GM19324 (cell line): ENCODE measurements around the gene MCTP1.

ENCODE experiments used
- ATAC-seq: cut with Tn5 transposase; IDR thresholded peaks from one replicate; pipeline ENCODE4 v1.9.1; 2021; ENCODE audit warnings: mild to moderate bottlenecking, moderate library complexity; ENCODE audit not compliant: unreplicated experiment, low FRiP score

MCTP1 gene

GRCh38 chr5:94901191-94901979 lies 383.5 kb downstream of the MCTP1 start:
- ATAC-seq, result no peak

GRCh38 chr5:94900006-94900505 lies 384.8 kb downstream of the MCTP1 start:
- no peak for ATAC-seq

DNA sequence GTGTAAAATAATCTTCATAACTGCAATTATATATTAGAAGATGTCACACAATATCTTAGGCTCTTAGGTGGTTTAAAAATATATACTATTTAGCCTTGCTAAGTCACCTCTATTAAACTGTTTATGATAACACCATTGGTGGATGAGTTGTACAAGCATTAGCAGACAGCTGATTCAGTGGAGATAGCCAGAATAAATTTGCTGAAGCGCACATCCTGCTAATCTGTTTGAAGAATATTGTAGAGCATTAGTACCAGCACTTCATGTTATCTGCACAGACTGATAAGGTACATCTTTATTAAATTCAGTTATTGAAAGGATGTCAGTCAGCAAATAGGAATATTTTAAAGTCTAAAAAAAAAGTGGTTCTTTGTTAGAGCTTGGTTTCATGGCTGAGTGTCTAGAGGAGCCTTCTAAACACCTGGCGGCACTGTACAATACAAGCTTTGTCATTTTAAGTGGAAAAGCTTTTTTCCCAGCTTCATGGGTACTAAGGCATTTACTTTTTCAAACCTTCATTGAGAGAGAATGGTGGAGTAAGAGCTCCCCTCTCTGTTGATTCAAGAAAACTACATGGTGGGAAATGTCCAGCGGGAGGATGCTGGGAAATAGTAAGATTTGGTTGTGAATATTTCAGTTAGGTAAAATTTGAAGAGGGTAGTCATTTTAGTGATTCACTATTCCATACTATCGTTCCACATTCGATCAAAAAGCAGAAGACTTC lies 391.3 kb downstream of the MCTP1 start:
- ATAC-seq, result no peak

DNA sequence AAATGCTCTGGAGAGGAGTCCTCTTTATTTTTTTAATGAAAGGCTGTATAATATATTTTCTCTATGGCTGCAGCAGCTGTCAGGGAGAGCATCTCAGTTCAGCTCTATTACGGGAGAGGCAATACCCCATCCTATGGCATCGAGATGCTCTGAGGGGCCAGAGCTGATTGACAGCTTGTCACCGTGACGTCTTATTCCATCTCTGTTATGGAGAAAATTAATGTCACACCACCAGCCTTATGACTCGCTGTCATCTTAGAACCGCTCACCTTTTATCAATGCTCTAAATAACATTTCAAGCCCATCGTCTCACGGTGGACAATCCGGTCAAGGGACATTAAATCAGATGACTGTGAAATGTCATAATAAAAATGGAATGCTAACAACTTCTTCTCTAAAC lies 392.9 kb downstream of the MCTP1 start:
- ATAC-seq, result no peak

DNA sequence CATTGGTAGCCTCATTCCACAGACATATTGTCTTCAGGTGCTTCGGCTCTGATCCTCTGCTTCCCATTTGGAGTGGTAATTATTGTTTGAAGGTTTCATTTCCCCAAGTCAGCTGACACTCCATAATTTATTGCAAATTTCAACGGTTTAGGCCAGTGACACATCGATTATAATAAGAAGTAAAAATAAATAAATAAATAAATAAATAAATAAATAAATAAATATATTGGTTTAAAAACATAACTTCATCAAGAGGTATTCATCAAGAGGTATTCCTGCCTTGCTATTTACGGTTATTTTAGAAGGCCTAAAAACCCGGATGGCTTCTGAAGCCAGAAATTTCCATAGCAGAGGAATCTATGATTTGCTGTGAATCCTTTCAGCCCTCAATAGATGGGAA lies 393.3 kb downstream of the MCTP1 start:
- no peak for ATAC-seq

GRCh38 chr5:94890907-94891306 lies 394.0 kb downstream of the MCTP1 start:
- no peak for ATAC-seq

GRCh38 chr5:94888674-94889073 lies 396.2 kb downstream of the MCTP1 start:
- ATAC-seq, result no peak

DNA sequence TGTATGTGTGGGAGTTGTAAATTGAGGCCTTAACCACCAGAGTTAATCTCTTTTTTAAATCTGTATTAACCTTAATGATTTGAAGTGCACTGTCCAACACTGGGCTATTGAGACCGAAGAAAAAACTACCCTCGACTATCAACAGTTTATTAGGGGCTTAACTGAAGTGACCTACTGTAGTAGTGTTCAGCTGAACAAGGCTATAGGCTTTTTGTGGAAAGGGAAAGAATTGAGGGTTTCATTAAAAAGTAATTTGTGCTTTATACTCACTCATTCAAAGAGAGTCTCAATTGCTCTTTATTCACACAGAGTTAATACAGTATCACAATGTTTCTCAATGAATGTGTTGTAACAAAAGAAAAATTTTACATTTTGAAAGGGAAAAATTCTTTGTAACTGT lies 399.0 kb downstream of the MCTP1 start:
- ATAC-seq, result no peak

DNA sequence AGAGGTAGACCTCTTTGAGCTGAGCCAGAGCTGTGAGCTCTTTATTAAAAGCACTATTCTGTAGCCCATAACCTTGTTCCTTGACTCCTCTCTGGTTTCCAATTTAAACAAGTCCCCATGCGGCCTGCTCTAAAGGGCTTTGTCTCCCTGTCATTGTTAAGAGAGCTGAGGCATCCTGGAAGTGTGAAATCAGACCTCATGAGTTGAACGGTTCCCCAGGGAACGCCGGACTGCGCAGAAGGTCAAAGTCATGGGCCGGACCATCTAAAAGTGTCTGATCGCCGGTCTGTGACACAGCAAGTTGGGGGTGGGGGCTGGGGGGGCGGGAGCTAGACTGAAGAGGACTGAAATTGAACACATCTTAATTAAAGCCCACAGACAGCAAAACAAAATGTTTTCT lies 400.6 kb downstream of the MCTP1 start:
- no peak for ATAC-seq

GRCh38 chr5:94872526-94872925 lies 412.4 kb downstream of the MCTP1 start:
- ATAC-seq, result no peak

- no peak for ATAC-seq
Measured at GRCh38 chr5:94870511-94871183, 414.2 kb downstream of the MCTP1 start.

DNA sequence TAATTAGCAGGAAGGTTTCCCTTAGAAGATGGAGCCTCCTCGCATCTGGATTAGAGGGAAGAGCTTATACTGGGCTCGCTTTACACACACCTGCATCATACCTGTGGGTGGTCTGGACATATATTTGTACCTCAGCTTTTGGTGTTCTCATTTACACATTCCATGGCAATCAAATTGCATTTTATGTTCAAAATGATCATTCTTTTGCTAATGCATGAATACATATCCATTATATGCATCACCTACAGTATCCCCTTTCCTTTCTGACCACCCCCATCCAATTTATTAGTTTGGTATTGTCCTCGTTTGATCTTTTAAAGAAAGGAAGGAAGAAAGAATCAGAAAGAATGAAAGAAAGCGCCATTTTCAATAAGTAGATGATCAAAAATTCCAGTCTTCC lies 415.0 kb downstream of the MCTP1 start:
- ATAC-seq, result no peak

DNA sequence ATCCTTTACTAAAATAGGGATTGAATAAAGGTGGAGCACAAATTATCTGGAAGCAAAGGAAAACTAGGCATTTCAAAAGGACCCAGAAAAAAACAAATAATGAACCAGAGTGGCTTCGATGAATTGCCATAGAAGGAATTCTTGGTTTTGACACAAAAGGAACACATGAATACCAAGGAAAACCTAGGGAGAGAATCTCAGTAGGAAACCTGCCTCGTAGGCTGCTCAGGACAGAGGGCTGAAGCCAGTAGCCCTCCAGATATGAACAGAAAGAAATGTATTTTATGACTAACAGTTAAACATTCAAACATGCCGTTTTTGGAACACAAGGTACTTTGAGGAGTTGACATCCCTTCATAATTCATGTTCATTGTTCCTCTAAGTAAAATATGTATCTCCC lies 420.9 kb downstream of the MCTP1 start:
- no peak for ATAC-seq

DNA sequence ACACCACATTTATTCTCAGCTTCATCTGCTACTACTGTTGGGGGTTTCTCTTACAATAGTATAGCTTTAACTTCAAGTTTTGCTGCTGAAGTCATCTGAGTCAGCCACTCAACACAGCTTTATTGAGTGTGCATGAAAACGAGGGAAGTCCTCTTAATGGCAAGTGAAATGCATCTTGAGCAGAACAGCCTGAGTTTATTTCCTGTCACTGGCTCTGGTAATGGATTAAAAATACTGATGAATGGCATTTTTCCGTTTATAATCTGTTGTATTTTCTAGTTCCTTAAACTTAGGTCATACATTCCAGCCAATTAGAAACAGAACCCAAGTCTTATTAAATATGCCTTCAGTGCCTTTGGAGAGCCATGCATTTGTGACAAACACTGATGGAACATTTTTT lies 427.8 kb downstream of the MCTP1 start:
- no peak for ATAC-seq

- ATAC-seq, result no peak
Measured at GRCh38 chr5:94856257-94856800, 428.6 kb downstream of the MCTP1 start.

DNA sequence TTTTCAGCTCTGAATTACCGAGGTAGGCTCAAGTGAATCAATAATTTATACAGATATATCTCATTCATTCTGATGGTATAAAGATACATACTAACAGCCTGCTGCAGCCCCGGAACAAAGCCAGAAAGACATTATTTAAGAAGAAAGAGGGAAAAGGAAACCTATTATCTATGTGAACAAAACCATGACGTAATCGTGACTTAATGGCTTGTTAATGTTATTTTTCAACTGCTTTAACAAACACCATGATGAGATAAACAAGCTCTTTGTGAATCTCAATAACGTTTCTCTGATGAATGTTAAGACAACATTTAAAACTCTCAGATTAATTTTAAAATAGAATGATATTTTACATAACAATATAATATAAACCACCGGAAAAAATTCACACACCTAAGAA lies 429.4 kb downstream of the MCTP1 start:
- ATAC-seq, result no peak

GRCh38 chr5:94853120-94853519 lies 431.8 kb downstream of the MCTP1 start:
- ATAC-seq, result no peak

- no peak for ATAC-seq
Measured at GRCh38 chr5:94850960-94851359, 433.9 kb downstream of the MCTP1 start.

GRCh38 chr5:94849821-94850736 lies 434.8 kb downstream of the MCTP1 start:
- peak; percentile 84 for ATAC-seq

DNA sequence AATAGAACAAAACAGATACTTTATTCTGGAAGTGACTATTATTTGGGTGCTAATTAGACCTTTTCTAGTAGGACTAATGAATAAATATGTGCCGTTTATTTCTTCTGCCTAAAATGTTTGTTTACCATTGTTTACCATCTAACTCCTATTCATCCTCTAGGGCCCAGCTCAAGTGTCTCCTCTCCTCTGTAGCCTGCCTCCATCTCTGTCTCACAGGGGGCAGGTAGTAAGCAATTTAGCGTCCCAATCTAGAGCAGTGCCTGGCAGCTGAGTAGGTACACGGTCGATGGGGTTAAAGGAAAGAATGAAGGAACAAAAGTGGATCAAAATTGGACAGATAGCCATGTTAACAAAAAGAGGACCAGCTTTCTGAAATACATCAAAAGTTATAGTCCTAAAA lies 435.6 kb downstream of the MCTP1 start:
- ATAC-seq, result no peak
